Measurements from ENCODE around the gene ZDHHC11.
"Not testable (repeated sequence)": the region's sequence is repeated elsewhere in the genome, so short reads cannot be mapped to it uniquely, and the experiment has no call there.

The ZDHHC11 gene

DNA sequence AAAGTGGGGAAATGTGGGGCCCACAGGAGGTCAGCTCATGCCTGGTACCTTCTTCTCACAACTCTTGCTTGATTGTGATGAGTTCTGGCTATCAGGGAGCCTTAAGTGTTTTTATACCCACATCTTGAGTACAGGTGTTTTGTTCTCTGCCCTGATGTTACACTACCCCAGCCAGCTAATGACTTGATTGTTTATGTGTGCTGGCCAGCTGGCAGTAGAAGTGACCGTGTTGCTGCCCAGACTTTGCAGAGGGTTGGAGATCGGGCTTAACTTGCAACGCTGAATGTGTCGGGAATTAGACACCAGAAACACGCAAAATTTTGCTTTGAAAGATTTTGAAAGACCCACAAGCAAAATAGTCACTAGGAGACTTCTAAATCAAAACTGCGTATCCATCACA is 49.3 kb downstream of the ZDHHC11 start:
- TF ChIP-seq, protein P1, sequence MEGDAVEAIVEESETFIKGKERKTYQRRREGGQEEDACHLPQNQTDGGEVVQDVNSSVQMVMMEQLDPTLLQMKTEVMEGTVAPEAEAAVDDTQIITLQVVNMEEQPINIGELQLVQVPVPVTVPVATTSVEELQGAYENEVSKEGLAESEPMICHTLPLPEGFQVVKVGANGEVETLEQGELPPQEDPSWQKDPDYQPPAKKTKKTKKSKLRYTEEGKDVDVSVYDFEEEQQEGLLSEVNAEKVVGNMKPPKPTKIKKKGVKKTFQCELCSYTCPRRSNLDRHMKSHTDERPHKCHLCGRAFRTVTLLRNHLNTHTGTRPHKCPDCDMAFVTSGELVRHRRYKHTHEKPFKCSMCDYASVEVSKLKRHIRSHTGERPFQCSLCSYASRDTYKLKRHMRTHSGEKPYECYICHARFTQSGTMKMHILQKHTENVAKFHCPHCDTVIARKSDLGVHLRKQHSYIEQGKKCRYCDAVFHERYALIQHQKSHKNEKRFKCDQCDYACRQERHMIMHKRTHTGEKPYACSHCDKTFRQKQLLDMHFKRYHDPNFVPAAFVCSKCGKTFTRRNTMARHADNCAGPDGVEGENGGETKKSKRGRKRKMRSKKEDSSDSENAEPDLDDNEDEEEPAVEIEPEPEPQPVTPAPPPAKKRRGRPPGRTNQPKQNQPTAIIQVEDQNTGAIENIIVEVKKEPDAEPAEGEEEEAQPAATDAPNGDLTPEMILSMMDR (IDR thresholded peaks at IDR 0.05; ENCODE audit: insufficient read depth, low read length, missing control alignments): no peak
- DNase-seq (ENCODE audit: low read depth, low spot score): no peak
- CTCF ChIA-PET: no interaction called here
- POLR2A ChIA-PET: no interaction called here
- no peak overlapping the region for H3K4me3 ChIP-seq (ENCODE audit: low read depth, low read length)

DNA sequence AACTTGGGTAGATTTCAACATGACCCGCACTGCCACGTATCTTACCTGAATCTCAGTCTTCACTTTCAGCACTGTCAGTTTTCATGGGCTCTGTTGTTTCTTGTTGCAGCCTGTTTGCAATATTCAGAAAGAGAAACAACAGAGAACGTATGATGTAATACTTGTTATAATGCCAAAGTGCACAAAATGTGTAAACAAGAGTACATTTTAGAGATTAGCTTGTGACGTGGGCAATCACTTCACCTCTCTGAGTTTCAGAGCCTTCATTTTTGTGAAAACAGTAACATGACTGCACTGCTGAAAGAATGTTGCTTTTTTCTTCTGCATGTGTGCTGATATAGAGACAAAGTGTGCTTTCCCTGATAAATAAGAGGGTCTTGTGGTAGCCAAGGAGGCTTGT is 49.7 kb downstream of the ZDHHC11 start:
- DNase-seq (ENCODE audit: low read depth, low spot score); CTCF ChIA-PET; POLR2A ChIA-PET; H3K4me3 ChIP-seq (ENCODE audit: low read depth, low read length): not testable (repeated sequence)

DNA sequence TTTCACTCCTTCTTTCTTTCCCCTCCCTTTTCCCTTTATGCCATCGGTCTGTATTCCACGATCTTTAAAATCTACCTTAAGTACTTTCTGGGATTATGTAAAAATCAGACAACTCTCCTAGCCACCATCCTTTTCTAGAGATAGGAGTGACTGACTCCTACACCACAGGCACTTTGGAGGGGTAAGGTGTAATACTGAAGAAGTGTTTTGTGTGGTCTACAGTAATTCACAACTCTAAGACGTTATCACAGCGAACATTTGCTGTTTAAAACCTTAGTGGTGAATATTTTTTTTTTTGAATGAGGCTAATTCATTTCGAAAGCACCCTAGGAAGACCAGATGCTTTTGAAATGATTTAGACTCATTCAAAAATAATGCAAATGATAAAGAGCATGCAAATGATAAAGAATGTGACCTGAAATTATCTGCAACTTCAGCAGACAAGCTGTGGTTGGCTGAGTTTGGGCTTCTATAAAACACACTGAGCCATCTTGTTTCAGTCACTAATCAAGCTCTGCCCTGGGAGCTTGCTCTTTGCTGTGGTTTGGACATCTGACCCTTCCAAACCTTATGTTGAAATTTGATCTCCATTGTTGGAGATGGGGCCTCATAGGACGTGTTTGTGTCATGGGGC is 52.2 kb downstream of the ZDHHC11 start:
- DNase-seq (ENCODE audit: low read depth, low spot score); CTCF ChIA-PET; POLR2A ChIA-PET; H3K4me3 ChIP-seq (ENCODE audit: low read depth, low read length): not testable (repeated sequence)

DNA sequence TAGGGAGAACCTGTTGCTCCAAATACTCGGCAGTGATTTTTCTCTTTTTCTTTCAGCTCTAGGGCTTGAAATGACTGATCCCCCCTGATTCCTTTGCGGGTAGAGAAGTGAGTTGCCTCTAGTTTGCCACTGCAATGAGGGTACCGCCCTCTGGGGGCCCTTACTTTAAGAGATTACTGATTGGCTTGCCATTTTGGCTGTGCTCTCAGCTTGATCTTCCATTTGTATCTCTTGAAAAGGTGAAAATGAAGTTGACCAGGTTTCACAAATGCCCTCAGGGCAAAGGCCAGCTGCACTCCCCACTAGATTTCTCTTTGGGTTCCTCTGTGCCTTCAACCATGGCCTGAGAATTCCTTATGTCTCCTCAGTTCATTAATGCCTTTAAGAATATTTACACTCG is 52.8 kb downstream of the ZDHHC11 start:
- POLR2A ChIA-PET; CTCF ChIA-PET; DNase-seq (ENCODE audit: low read depth, low spot score); H3K4me3 ChIP-seq (ENCODE audit: low read depth, low read length): not testable (repeated sequence)

DNA sequence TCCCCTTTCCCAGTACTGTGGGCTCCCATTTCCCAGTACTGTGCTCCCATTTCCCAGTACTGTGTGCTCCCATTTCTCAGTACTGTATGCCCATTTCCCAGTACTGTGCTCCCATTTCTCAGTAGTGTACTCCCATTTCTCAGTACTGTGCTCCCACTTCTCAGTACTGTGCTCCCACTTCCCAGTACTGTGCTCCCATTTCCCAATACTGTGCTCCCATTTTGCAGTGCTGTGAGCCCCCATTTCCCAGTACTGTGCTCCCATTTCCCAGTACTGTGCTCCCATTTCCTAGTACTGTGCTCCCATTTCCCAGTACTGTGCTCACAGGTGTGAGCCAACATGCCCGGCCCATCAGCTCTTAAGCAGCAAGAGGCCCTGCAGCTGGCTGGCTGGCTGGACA is 54.9 kb downstream of the ZDHHC11 start:
- H3K4me3 ChIP-seq (ENCODE audit: low read depth, low read length); POLR2A ChIA-PET; CTCF ChIA-PET; DNase-seq (ENCODE audit: low read depth, low spot score): not testable (repeated sequence)

DNA sequence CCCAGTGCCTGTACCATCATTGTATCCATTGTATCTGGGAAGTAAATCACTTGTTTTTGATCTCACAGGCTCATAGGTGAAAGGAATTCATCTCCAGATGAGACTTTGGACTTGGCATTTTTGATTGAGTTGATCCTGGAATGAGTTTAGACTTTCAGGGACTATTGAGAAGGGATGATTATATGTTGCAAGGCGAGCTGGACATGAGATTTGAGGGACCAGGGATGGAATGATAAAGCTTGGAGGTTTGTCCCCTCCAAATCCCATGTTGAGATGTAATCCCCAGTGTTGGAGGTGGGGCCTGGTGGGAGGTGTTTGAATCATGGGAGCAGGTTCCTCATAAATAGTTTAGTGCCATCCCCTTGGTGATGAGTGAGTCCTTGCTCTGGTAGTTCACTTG is 55.8 kb downstream of the ZDHHC11 start:
- H3K4me3 ChIP-seq (ENCODE audit: low read depth, low read length); DNase-seq (ENCODE audit: low read depth, low spot score); POLR2A ChIA-PET; CTCF ChIA-PET: not testable (repeated sequence)

DNA sequence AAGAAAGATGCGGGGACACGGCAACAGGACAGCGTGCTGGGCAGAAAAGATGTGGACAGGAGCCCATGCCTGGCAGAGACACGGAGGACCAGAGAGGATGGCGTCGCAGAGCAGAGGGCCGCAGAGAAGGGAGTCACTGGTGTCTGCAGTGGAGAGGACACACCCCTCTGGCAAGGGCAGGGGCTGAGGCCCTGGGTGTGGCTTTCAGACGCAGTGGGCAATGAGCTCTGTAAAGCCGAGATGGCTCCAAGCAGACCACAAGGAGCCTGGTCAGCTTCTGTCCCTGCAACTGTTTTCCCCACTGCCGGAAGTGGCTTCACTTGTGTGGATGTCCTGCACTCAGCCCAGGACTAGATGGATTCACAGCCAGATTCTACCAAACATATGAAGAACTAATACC is 62.1 kb downstream of the ZDHHC11 start:
- H3K4me3 ChIP-seq (ENCODE audit: low read depth, low read length); CTCF ChIA-PET; DNase-seq (ENCODE audit: low read depth, low spot score); POLR2A ChIA-PET: not testable (repeated sequence)

DNA sequence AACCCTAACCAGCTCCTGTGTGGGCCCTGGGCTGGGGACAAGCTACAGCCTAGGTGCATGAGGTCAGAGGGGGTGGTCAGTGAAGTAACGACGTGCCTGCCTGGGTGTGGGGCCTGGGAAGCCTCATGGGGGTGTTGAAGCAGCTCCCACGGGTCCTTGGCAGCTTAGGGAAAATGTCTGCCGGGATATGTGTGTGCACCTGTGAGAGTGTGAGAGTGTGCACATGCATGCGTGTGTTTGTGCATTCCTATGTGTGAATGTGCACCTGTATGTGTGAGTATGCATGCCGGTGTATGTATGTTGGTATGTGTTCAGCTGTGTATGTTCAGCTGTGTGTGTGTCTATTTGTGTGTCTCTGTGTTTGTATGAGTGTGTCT is 62.9 kb downstream of the ZDHHC11 start:
- CTCF ChIA-PET; DNase-seq (ENCODE audit: low read depth, low spot score); H3K4me3 ChIP-seq (ENCODE audit: low read depth, low read length); POLR2A ChIA-PET: not testable (repeated sequence)

DNA sequence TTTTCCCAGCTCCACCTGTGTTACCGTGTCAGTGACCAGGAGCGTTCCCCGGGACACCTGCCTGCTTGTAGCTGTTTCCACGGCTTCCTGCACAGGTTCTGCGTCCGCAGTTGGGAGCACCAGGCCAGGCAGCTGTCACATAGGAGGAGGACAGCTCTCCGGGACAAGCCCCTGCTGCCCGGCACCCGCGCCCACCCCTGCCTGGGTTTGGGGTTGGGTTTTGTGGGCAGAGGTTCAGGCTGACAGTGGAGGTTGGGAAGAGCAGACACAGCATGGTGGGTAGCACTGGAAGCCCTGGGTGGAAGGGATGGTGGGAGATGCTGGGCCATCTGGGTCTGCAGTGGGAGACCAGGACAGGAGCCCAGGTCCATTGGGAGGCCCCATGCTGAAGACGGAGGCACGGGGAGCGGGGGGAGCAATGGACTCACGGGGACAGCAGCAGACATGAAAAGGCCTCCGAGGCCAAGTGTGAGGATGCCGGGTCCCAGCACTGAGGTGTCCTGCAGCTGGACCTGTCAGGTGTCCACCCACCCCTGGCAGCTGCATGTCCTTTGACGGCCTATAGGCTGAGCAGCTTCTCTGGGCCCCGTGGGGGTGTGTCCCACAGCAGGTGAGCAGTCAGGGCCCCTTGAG is 63.4 kb downstream of the ZDHHC11 start:
- CTCF ChIA-PET; POLR2A ChIA-PET; DNase-seq (ENCODE audit: low read depth, low spot score); H3K4me3 ChIP-seq (ENCODE audit: low read depth, low read length): not testable (repeated sequence)

DNA sequence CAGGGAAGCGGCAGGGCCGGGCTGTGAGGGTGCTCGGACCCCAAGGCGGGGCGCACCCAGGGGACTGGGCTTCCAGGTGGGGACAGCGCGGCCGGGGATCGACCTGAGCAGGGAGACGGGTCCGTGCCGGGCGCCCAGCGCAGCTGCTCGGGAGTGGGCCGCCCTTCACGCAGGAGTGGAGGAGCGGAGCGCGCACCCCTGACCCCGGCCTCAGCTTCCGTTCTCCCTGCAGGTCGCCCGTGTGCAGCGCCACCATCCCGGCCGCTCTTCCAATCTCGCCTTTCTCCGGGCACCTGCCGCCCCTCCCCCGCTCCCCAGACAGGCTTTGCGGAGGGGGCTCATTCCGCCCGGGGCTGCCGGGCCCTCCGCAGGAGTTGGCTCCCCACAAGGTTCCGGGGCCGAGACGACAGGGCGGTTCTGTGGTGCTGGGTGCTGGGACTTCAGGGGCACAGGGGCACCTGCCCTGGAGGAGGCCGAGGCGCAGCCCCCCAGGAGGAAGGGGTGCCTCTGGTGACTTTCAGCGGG is 65.5 kb downstream of the ZDHHC11 start:
- CTCF ChIA-PET; DNase-seq (ENCODE audit: low read depth, low spot score); H3K4me3 ChIP-seq (ENCODE audit: low read depth, low read length): not testable (repeated sequence)

DNA sequence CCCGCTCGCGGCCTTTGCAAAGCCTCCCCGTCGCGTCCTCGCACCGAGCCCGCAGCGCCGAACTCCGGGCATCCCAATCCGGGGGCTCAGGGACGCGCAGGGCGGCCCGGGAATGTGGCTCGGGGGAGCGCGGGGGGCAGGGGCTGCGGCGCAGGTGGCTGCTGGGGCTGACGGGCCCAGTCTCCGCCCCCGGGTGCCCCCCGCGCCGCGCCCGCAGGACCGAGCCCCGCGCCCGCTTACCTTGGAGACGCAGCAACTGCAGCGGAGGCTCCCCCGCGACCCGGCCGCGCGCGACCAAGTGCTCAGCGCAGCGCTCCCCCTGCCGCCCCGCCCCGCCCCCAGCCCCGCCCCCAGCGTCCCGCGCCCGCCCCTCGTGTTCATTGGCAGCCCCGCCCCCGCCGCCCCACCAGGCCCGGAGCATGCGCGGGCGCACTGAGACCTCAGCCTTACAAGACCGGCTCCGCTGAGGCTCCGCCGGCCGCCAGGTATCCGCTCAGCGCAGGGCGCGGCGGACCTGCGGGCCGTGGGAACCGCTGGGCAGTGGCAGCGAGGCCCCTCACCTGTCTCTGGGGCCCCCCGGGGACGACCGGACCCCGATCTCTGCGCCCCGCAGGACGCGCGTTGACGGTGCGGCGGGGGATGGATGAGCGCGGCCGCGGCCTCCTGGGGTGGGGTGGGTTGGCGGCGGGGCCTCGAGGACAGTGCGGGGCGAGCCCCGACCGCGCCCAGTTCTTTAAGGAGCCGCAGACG is 66.2 kb downstream of the ZDHHC11 start, which contains the start of gene ZDHHC11B:
Gene ZDHHC11B, minus strand, starts transcription at position 302 of the 750 bp plus-strand sequence. CDS start 17,810 bp downstream, outside the sequence.
- DNase-seq (ENCODE audit: low read depth, low spot score); CTCF ChIA-PET; POLR2A ChIA-PET: not testable (repeated sequence)
- H3K4me3 ChIP-seq (ENCODE audit: low read depth, low read length): peak within 1 kb of the TSS; percentile 48

More for the DNA sequence above, 65.5 kb downstream of the ZDHHC11 start:
- POLR2A ChIA-PET: not testable (repeated sequence)

DNA sequence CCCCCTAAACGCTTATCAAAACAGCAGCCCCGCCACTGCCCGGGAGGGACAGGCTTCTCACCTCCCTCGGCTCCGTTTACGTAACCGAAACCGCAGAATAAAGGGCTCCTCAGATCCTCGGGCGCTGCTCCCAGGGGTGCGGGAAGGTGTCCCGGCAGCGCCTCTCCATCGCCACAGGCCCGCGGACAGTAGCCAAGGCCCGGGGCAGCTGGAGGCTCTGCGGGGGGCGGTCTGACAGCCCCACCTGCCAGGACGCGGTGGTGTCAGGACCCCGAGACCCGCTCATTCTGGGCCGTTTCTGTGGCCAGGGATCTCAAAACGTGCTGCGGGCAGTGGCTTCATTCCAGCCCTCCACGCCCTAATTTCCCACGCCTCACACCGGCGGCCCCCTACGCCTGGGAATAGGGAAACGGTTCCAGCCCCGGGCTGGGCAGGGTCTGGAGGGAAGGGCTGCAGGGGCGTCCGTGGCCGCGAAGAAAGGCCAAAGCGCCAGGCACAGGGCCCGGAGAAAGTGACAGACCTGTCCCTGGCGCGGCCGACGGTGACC is 66.8 kb downstream of the ZDHHC11 start:
- POLR2A ChIA-PET; DNase-seq (ENCODE audit: low read depth, low spot score); H3K4me3 ChIP-seq (ENCODE audit: low read depth, low read length); CTCF ChIA-PET: not testable (repeated sequence)

DNA sequence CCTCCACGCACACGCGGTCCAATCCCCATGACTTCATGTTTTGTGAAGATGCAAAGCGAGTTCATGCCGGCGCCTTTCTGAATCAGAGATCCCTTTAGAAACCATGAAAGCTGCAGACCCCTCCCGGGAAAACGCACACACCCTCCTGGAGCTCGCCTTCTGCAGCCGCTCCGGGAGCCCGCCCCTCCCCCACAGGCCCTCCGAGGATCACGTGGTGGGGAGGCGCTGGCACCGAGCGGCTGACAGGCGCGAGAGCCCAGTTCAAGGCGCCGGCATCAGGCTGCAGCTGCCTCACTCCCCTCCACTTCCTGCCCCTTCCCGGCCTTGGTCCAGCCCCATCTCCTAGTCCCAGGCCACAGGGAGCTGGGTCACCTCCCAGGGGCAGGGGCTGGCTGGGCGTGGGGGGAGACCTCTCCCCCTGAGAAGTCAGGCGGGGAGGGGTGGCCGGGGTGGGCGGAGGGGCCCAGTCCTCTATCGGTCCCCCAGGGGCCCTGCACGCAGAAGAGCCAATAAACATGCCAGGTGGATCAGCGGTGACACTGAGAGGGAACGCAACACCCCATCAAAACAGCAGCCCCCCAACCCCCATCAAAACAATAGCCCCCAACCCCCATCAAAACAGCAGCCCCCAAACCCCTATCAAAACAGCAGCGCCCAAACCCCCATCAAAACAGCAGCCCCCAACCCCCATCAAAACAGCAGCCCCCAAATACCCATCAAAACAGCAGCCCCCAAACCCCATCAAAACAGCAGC is 67.6 kb downstream of the ZDHHC11 start:
- POLR2A ChIA-PET; DNase-seq (ENCODE audit: low read depth, low spot score); H3K4me3 ChIP-seq (ENCODE audit: low read depth, low read length); CTCF ChIA-PET: not testable (repeated sequence)

DNA sequence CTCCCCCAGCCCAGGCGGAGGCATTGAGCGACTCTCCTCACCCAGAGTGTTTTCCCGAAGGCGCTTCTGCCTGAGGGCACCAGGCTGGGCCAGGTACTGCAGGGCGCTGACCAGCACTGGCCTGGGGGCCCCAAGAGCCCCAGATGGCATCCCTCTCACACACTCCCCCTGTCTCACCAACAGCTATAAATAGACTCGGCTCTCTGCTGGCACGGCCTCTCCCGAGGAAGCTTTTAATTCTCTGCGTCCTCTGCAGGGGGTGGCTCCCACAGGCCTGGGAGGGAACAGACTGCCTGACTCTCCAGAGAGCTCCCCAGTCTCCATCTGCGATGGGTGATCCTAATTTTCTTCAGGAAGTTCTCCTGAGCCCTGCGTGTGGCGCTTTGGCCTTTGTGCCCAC is 68.4 kb downstream of the ZDHHC11 start:
- H3K4me3 ChIP-seq (ENCODE audit: low read depth, low read length); CTCF ChIA-PET; DNase-seq (ENCODE audit: low read depth, low spot score): not testable (repeated sequence)

DNA sequence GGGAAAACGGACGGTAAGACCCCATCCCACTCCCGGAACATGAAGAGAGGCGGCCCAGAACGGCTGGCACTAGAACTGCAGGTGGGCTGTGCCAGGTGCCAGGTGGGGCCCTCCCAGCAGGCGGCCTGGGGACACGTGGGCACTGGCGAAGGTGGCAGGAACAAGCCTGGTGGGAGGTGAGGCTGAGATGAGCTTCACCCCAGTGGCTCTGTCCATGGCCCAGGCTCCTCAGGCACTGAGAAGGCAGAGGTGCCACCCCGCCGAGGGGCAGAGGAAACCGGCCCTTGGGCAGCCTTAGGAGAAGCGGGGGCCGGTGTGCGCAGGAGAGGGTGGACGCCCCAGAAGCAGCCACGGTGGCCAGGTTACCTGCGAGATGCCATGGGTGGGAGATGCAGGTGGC is 70.2 kb downstream of the ZDHHC11 start:
- H3K4me3 ChIP-seq (ENCODE audit: low read depth, low read length); DNase-seq (ENCODE audit: low read depth, low spot score); POLR2A ChIA-PET; CTCF ChIA-PET: not testable (repeated sequence)

More for the DNA sequence above, 68.4 kb downstream of the ZDHHC11 start:
- POLR2A ChIA-PET: not testable (repeated sequence)

Data from AG04449 (cell line).